Measurements from ENCODE around the gene SGTB.
"Not testable (repeated sequence)": the region's sequence is repeated elsewhere in the genome, so short reads cannot be mapped to it uniquely, and the experiment has no call there.

Gene SGTB

DNA sequence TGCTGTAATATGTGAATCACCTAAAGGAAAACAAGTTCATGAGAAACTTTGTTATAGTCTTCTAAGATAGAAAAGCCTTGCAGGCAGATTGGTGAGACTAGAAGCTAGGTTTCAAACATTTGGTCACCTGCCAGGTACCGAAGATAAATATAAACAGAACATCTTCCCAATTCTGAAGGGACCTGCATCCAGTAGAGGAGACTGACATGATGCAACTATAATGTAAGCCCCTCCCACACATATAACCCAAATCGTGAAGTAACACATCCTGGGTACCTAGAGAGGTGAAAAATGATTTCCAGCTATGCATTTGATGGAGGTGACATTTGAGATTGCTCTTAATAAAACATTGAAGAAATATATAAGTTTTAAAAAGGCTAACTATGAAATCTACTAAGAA, 67.2 kb downstream of the SGTB start:
- Histone ChIP-seq H3K9me3 (ENCODE audit: control insufficient read depth in 1 of 2, low read length in 2 of 2) (no peaks in the 10 kb centered on the region), H3K4me3 (ENCODE audit: low read depth in 1 of 2, low read length in 2 of 2) (no peak overlapping the region), H3K4me1 (ENCODE audit: control insufficient read depth in 1 of 2, insufficient read depth in 2 of 2, low read length in 2 of 2) (no peaks in the 10 kb centered on the region), H3K27ac (ENCODE audit: low read length) (no peak overlapping the region), H3K36me3 (ENCODE audit: control insufficient read depth in 1 of 2, insufficient read depth in 2 of 2, low read length in 2 of 2) (peaks cover 7 to 9% of the 10 kb centered on the region in 2 donors), H3K27me3 (ENCODE audit: low read depth, low read length) (no peaks in the 10 kb centered on the region)

DNA sequence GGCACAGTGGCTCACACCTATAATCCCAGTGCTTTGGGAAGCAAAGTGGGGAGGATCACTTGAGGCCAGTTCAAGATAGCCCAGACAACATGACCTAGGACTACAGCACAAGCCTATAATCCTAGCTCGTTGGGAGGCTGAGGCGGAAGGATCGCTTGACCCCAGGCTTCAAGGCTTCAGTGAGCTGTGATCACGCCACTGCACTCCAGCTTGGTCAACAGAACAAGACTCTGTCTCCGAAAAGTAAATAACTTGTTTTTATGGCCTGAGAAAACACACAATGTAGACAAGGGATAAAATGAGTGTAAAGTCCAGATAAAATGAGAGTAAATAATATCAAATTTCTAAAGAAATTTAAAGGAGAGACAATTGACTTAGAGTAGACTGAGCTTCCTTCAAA, 70.8 kb downstream of the SGTB start:
- Histone ChIP-seq H3K27ac (ENCODE audit: low read length) (no peak overlapping the region), H3K4me1 (ENCODE audit: control insufficient read depth in 1 of 2, insufficient read depth in 2 of 2, low read length in 2 of 2) (no peaks in the 10 kb centered on the region), H3K36me3 (ENCODE audit: control insufficient read depth in 1 of 2, insufficient read depth in 2 of 2, low read length in 2 of 2) (peaks cover 13 to 21% of the 10 kb centered on the region in 2 donors), H3K4me3 (ENCODE audit: low read depth in 1 of 2, low read length in 2 of 2) (no peak overlapping the region), H3K9me3 (ENCODE audit: control insufficient read depth in 1 of 2, low read length in 2 of 2) (no peaks in the 10 kb centered on the region), H3K27me3 (ENCODE audit: low read depth, low read length) (no peaks in the 10 kb centered on the region)

DNA sequence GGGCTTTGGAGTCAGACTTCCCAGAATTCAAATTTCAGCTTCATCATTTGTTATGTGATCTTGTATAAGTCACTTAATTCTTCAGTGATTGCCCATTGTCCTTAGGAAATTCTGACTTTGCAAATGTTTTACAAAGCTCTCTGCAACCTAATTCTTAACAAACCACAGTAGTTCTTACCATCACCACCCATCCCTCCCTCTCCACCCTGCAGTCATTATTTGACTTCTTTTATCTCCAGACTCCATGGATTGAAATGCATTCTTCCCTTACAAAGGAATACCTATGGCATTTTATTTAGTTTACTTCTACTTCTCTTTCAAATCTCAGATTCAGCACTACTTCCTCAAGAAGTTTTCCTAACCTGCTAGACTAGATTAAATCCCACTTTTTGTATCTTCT, 74.0 kb downstream of the SGTB start:
- H3K27ac ChIP-seq (ENCODE audit: low read length) = no peak overlapping the region
- H3K36me3 ChIP-seq (ENCODE audit: control insufficient read depth in 1 of 2, insufficient read depth in 2 of 2, low read length in 2 of 2) = peaks cover 6 to 19% of the 10 kb centered on the region in 2 donors
- no peak overlapping the region for H3K4me3 ChIP-seq (ENCODE audit: low read depth in 1 of 2, low read length in 2 of 2)
- H3K4me1 ChIP-seq (ENCODE audit: control insufficient read depth in 1 of 2, insufficient read depth in 2 of 2, low read length in 2 of 2) = no peaks in the 10 kb centered on the region
- no peaks in the 10 kb centered on the region for H3K27me3 ChIP-seq (ENCODE audit: low read depth, low read length)
- H3K9me3 ChIP-seq (ENCODE audit: control insufficient read depth in 1 of 2, low read length in 2 of 2) = no peaks in the 10 kb centered on the region

DNA sequence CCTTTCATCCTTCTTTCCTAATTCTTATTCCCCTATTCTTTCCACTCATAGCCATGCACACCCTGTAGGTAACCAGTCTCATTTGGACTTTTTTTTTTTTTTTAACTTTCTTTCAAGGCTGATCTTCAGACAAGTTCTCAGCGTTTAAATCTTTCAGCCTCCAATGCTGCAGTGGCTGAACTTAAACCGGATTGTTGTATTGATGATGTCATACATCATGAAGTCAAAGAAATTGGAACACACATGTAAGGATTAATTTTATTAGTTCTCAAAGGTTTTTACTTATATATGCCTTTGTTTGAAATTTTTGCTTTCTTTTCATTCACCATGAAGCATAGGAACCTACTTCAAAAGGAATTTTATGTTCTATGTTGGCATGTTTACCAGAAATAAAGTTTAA, 75.0 kb downstream of the SGTB start:
- Histone ChIP-seq H3K4me1 (ENCODE audit: control insufficient read depth in 1 of 2, insufficient read depth in 2 of 2, low read length in 2 of 2) (no peaks in the 10 kb centered on the region), H3K27ac (ENCODE audit: low read length) (no peak overlapping the region), H3K27me3 (ENCODE audit: low read depth, low read length) (no peaks in the 10 kb centered on the region), H3K9me3 (ENCODE audit: control insufficient read depth in 1 of 2, low read length in 2 of 2) (no peaks in the 10 kb centered on the region), H3K36me3 (ENCODE audit: control insufficient read depth in 1 of 2, insufficient read depth in 2 of 2, low read length in 2 of 2) (peaks cover 6 to 16% of the 10 kb centered on the region in 2 donors), H3K4me3 (ENCODE audit: low read depth in 1 of 2, low read length in 2 of 2) (no peak overlapping the region)

DNA sequence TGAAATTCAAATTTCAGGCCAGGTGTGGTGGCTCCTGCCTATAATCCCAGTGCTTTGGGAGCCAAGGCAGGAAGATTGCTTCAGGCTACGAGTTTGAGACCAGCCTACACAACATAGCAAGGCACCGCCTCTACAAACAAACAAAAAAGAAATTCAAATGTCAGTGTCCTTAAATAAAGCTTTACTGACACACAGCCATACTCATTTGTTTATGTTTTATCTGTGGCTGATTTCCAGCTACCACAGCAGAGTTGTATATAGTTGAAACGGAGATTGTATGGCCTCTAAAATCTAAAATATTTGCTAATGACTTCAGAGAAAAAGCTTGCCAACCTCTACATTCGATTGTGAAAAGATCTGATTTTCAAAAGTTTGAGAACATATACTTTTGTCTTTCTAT, 81.7 kb downstream of the SGTB start:
- Histone ChIP-seq H3K4me3 (ENCODE audit: low read depth in 1 of 2, low read length in 2 of 2) (no peak overlapping the region), H3K36me3 (ENCODE audit: control insufficient read depth in 1 of 2, insufficient read depth in 2 of 2, low read length in 2 of 2) (peaks cover 23 to 40% of the 10 kb centered on the region in 2 donors), H3K4me1 (ENCODE audit: control insufficient read depth in 1 of 2, insufficient read depth in 2 of 2, low read length in 2 of 2) (no peaks in the 10 kb centered on the region), H3K9me3 (ENCODE audit: control insufficient read depth in 1 of 2, low read length in 2 of 2) (no peaks in the 10 kb centered on the region), H3K27ac (ENCODE audit: low read length) (no peak overlapping the region), H3K27me3 (ENCODE audit: low read depth, low read length) (no peaks in the 10 kb centered on the region)

DNA sequence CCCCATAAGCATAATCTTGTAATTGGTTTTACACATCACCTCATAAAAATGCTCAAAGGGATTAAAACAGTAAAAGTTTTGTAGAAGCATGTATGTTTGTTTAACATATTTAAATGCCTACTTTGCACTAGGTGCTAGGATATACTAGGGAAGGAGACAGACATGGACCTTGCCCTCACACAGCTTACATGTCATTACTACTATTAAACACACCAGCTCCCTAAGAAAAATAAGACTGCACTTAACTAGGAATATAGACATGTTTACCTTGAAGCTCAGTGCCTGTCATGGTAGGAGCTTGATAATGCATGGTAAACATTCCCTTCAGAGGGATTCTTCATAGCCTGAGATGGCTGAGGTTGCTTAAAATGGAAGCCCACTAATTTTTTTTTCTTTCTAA, 90.9 kb downstream of the SGTB start:
- Histone ChIP-seq H3K4me3 (ENCODE audit: low read depth in 1 of 2, low read length in 2 of 2) (no peak overlapping the region), H3K9me3 (ENCODE audit: control insufficient read depth in 1 of 2, low read length in 2 of 2) (no peaks in the 10 kb centered on the region), H3K4me1 (ENCODE audit: control insufficient read depth in 1 of 2, insufficient read depth in 2 of 2, low read length in 2 of 2) (peaks cover 2 to 5% of the 10 kb centered on the region in 2 donors), H3K36me3 (ENCODE audit: control insufficient read depth in 1 of 2, insufficient read depth in 2 of 2, low read length in 2 of 2) (peaks cover 8 to 15% of the 10 kb centered on the region in 2 donors), H3K27me3 (ENCODE audit: low read depth, low read length) (no peaks in the 10 kb centered on the region), H3K27ac (ENCODE audit: low read length) (no peak overlapping the region)

DNA sequence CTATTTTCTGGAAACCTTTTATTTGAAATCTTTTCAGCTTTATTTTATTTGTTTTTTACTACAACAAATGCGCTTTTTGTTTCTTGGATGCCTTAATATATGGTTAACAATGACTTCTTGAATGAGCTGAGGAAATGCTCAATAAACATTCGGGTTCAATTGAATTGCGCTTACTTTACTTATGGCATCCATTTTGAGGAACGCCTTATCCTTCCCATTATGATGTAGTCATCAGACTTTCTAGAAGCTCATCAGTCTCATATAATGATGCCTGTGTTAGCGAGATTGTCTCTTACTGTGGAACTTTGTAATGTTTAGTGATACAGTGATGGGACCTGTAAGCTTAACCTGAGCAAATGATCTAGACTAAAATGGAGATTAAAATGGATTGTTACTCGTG, 96.2 kb downstream of the SGTB start:
- Histone ChIP-seq H3K27me3 (ENCODE audit: low read depth, low read length) (no peaks in the 10 kb centered on the region), H3K9me3 (ENCODE audit: control insufficient read depth in 1 of 2, low read length in 2 of 2) (no peaks in the 10 kb centered on the region), H3K4me1 (ENCODE audit: control insufficient read depth in 1 of 2, insufficient read depth in 2 of 2, low read length in 2 of 2) (peaks cover 20 to 31% of the 10 kb centered on the region in 2 donors), H3K4me3 (ENCODE audit: low read depth in 1 of 2, low read length in 2 of 2) (peak overlapping the region; percentile 82 to 90), H3K36me3 (ENCODE audit: control insufficient read depth in 1 of 2, insufficient read depth in 2 of 2, low read length in 2 of 2) (peaks cover 6 to 10% of the 10 kb centered on the region in 2 donors), H3K27ac (ENCODE audit: low read length) (no peak overlapping the region)

DNA sequence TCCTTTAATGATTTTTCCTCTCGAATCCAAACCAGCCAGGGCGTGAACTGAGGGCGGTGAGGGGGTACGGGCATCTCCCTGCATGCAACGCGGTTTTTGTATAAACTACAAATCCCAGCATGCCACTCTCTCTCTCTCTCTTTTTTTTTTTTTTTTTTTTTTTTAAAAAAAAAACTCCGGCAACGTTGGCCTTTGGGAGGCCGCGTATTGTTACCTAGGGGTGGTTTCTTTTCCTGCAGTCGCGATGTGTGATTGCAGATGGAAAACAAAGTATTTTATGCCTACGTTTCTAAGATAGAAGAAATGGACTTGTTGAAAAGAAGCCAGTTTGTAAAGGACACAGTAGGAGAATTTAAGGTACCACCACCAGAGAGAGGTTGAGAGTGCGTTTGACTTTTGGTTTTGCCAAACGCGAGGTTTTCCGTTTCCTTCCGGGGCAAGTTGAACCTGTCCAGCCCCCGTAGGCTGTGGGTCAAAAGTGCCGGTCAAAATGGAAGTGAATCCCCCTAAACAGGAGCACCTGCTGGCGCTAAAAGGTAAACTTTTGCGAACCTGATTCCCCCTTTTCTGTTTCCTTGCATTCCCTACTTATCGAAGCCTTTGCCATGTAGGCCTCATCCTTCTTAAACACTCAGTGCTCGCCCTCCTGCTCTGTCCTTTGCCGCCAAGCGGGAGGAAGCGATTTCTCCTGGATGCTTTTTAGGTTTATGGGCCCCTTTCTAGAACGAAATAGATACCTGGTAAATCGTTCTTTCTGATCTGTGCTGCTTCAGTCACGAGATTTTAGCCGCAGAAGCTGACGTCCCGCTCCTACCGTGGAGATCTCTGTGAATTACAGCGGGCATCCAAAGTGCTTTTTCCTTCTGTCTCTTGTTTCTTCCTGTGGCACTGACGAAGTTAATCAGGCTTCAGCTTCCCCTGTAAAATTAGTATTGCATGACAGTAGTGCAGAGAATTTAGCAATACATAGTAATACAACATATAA, 97.0 kb downstream of the SGTB start, which contains the start of the genes SHLD3 and TRAPPC13:
Gene SHLD3 (plus strand): TSS at position 457 of the 985 bp plus-strand sequence. CDS start 4,561 bp downstream, outside the sequence.
Gene TRAPPC13 (plus strand): TSS at position 457 of the 985 bp plus-strand sequence. CDS start 34 bp downstream, at position 491.
- Histone ChIP-seq H3K27ac (ENCODE audit: low read length) (peak within 1 kb of the TSS; percentile 86), H3K4me1 (ENCODE audit: control insufficient read depth in 1 of 2, insufficient read depth in 2 of 2, low read length in 2 of 2) (peaks cover 20 to 35% of the 10 kb centered on the region in 2 donors), H3K4me3 (ENCODE audit: low read depth in 1 of 2, low read length in 2 of 2) (peak within 1 kb of the TSS; percentile 82 to 90)

DNA sequence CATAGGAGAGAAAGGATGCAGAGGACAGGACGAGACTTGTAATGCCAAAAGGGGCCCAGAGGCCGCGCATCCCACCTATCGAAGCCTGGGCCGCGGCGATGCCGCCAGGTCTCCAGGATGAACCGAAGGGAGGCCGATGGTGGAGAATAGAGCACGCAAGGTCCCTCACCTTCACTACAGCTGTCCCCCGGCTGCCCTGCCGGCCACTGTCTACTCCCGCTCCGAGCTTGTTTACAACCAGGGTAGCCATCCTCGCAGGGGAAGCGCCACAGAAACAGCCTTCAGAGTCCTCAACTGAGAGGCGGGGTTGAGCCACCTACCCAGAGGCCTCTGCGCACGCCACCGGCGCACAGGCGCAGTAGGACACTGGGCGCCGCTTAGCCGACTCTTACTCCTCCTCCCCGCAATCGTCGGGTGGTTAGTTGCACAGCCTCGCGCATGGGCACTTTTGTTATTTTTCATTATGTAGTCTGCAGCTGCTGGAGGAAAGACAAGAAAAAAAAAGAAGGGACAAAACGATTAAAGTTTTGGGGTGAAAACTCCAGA, 97.8 kb downstream of the SGTB start, which contains the start of gene TRIM23:
Gene TRIM23 (minus strand): TSS at position 309 of the 546 bp plus-strand sequence. CDS start 59 bp downstream, at position 250.
- Histone ChIP-seq H3K27ac (ENCODE audit: low read length) (peak within 1 kb of the TSS; percentile 86), H3K4me3 (ENCODE audit: low read depth in 1 of 2, low read length in 2 of 2) (peak within 1 kb of the TSS; percentile 82 to 90), H3K9me3 (ENCODE audit: control insufficient read depth in 1 of 2, low read length in 2 of 2) (no peaks in the 10 kb centered on the region), H3K27me3 (ENCODE audit: low read depth, low read length) (no peaks in the 10 kb centered on the region), H3K36me3 (ENCODE audit: control insufficient read depth in 1 of 2, insufficient read depth in 2 of 2, low read length in 2 of 2) (peaks cover 0 to under 1% of the 10 kb centered on the region in 2 donors), H3K4me1 (ENCODE audit: control insufficient read depth in 1 of 2, insufficient read depth in 2 of 2, low read length in 2 of 2) (peaks cover 20 to 35% of the 10 kb centered on the region in 2 donors)

More for the DNA sequence above, 97.0 kb downstream of the SGTB start, which contains the start of the genes SHLD3 and TRAPPC13:
- Histone ChIP-seq H3K27me3 (ENCODE audit: low read depth, low read length) (no peaks in the 10 kb centered on the region), H3K36me3 (ENCODE audit: control insufficient read depth in 1 of 2, insufficient read depth in 2 of 2, low read length in 2 of 2) (peaks cover 5 to 8% of the 10 kb centered on the region in 2 donors), H3K9me3 (ENCODE audit: control insufficient read depth in 1 of 2, low read length in 2 of 2) (no peaks in the 10 kb centered on the region)

DNA sequence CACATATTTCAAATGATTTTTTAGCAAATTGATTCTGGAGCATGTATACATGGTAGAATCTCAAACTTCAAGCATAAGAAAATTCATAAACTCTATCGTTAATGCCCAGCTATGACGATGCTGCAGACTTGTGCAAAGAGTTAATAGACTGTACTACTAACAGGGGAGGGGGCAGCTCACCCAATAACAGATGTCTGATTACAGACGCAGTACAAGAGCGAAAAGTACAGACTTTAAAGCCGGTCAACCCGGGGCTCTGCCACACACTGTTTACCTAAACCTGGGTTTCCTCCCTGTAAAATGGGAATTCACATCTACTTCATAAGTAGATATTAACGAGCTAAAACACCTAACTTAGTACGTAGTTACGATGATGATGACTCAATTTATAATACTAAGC, 98.4 kb downstream of the SGTB start:
- no peaks in the 10 kb centered on the region for H3K9me3 ChIP-seq (ENCODE audit: control insufficient read depth in 1 of 2, low read length in 2 of 2)
- peak overlapping the region; percentile 86 for H3K27ac ChIP-seq (ENCODE audit: low read length)
- no peaks in the 10 kb centered on the region for H3K27me3 ChIP-seq (ENCODE audit: low read depth, low read length)
- H3K4me1 ChIP-seq (ENCODE audit: control insufficient read depth in 1 of 2, insufficient read depth in 2 of 2, low read length in 2 of 2) = peaks cover 20 to 35% of the 10 kb centered on the region in 2 donors
- no peaks in the 10 kb centered on the region for H3K36me3 ChIP-seq (ENCODE audit: control insufficient read depth in 1 of 2, insufficient read depth in 2 of 2, low read length in 2 of 2)
- H3K4me3 ChIP-seq (ENCODE audit: low read depth in 1 of 2, low read length in 2 of 2) = peak overlapping the region; percentile 82 to 90

DNA sequence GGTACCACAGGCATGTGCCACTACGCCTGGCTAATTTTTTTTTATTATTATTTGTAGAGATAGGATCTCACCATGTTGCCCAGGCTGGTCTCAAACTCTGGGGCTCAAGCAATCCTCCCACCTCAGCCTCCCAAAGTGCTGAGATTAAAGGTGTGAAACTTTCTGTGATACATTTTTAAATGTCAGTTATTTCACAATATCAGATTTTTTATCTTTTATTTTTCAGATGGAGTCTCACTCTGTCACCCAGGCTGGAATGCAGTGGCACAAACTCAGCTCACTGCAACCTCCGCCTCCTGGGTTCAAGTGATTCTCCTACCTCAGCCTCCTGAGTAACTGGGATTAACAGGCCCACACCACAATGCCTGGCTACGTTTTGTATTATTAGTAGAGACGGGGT, 99.9 kb downstream of the SGTB start:
- not testable (repeated sequence) for H3K27me3 ChIP-seq (ENCODE audit: low read depth, low read length); H3K9me3 ChIP-seq (ENCODE audit: control insufficient read depth in 1 of 2, low read length in 2 of 2); H3K27ac ChIP-seq (ENCODE audit: low read length); H3K36me3 ChIP-seq (ENCODE audit: control insufficient read depth in 1 of 2, insufficient read depth in 2 of 2, low read length in 2 of 2)
- H3K4me1 ChIP-seq (ENCODE audit: control insufficient read depth in 1 of 2, insufficient read depth in 2 of 2, low read length in 2 of 2) = peaks cover 20 to 35% of the 10 kb centered on the region in 2 donors
- H3K4me3 ChIP-seq (ENCODE audit: low read depth in 1 of 2, low read length in 2 of 2) = peak overlapping the region in 1 of 2 donors; percentile 82
